ENCODE results near the gene RUNX3.

Gene RUNX3

GRCh38 chr1:24888061-24888970, 41.8 kb downstream of the RUNX3 start:
- DNase-seq (ENCODE audit: low read depth in 3 of 3), result no peak

GRCh38 chr1:24886241-24886640, 43.8 kb downstream of the RUNX3 start:
- DNase-seq (ENCODE audit: low read depth in 3 of 3), result no peak

- DNase-seq (ENCODE audit: low read depth in 3 of 3), result no peak
These were observed 45.3 kb downstream of the RUNX3 start for GRCh38 chr1:24884751-24885150.

- no peak for DNase-seq (ENCODE audit: low read depth in 3 of 3)
These were observed 49.0 kb downstream of the RUNX3 start for GRCh38 chr1:24881034-24881433.

- DNase-seq (ENCODE audit: low read depth in 3 of 3), result no peak
These were observed 51.0 kb downstream of the RUNX3 start for GRCh38 chr1:24878775-24879742.

- DNase-seq (ENCODE audit: low read depth in 3 of 3), result no peak
These were observed 52.0 kb downstream of the RUNX3 start for GRCh38 chr1:24878045-24878444.

GRCh38 chr1:24875991-24876506, 54.0 kb downstream of the RUNX3 start:
- no peak for DNase-seq (ENCODE audit: low read depth in 3 of 3)

- no peak for DNase-seq (ENCODE audit: low read depth in 3 of 3)
These were observed 54.8 kb downstream of the RUNX3 start for GRCh38 chr1:24875257-24875656.

GRCh38 chr1:24874611-24875234, 55.4 kb downstream of the RUNX3 start:
- DNase-seq (ENCODE audit: low read depth in 3 of 3), result no peak

- DNase-seq (ENCODE audit: low read depth in 3 of 3), result no peak
These were observed 56.0 kb downstream of the RUNX3 start for GRCh38 chr1:24874056-24874455.

- DNase-seq (ENCODE audit: low read depth in 3 of 3), result no peak
These were observed 56.9 kb downstream of the RUNX3 start for GRCh38 chr1:24873148-24873547.

- DNase-seq (ENCODE audit: low read depth in 3 of 3), result no peak
These were observed 57.8 kb downstream of the RUNX3 start for GRCh38 chr1:24872061-24872850.

- no peak for DNase-seq (ENCODE audit: low read depth in 3 of 3)
These were observed 58.7 kb downstream of the RUNX3 start for GRCh38 chr1:24871306-24871901.

- no peak for DNase-seq (ENCODE audit: low read depth in 3 of 3)
These were observed 59.4 kb downstream of the RUNX3 start for GRCh38 chr1:24870551-24871195.

- no peak for DNase-seq (ENCODE audit: low read depth in 3 of 3)
These were observed 61.8 kb downstream of the RUNX3 start for GRCh38 chr1:24868016-24868875.

GRCh38 chr1:24867084-24867870, 62.8 kb downstream of the RUNX3 start:
- no peak for DNase-seq (ENCODE audit: low read depth in 3 of 3)

- DNase-seq (ENCODE audit: low read depth in 3 of 3), result no peak
These were observed 63.6 kb downstream of the RUNX3 start for GRCh38 chr1:24866211-24867083.
